GM10847 (cell line): ENCODE data around the gene DERA.

Experiments used
- POLR2A ChIP-seq: IDR thresholded peaks from 2 replicates; pipeline ENCODE4 v1.6.1; 2011; ENCODE audit not compliant: insufficient read length; ENCODE audit errors: extremely low read depth

DERA gene

GRCh38 chr12:16021676-16022075 is 110.5 kb downstream of the DERA start:
- no peak for TF ChIP-seq POLR2A

GRCh38 chr12:16027002-16027401 is 115.9 kb downstream of the DERA start:
- no peak for TF ChIP-seq POLR2A

GRCh38 chr12:16030744-16031143 is 119.6 kb downstream of the DERA start:
- TF ChIP-seq POLR2A, result no peak

- TF ChIP-seq POLR2A, result no peak
These were observed 123.1 kb downstream of the DERA start for GRCh38 chr12:16034136-16034817.

GRCh38 chr12:16036073-16036472 is 124.9 kb downstream of the DERA start:
- no peak for TF ChIP-seq POLR2A

- TF ChIP-seq POLR2A, result no peak
These were observed 126.4 kb downstream of the DERA start for GRCh38 chr12:16037533-16037932.

GRCh38 chr12:16043480-16043879 is 132.3 kb downstream of the DERA start:
- TF ChIP-seq POLR2A, result no peak

- no peak for TF ChIP-seq POLR2A
These were observed 135.1 kb downstream of the DERA start for GRCh38 chr12:16046266-16046665.

GRCh38 chr12:16048511-16048910 is 137.4 kb downstream of the DERA start:
- no peak for TF ChIP-seq POLR2A

- no peak for TF ChIP-seq POLR2A
These were observed 145.8 kb downstream of the DERA start for GRCh38 chr12:16056910-16057309.

GRCh38 chr12:16062611-16063010 is 151.5 kb downstream of the DERA start:
- TF ChIP-seq POLR2A, result no peak

- TF ChIP-seq POLR2A, result no peak
These were observed 152.6 kb downstream of the DERA start for GRCh38 chr12:16063726-16064125.

GRCh38 chr12:16070113-16070512 is 159.0 kb downstream of the DERA start:
- TF ChIP-seq POLR2A, result no peak

- TF ChIP-seq POLR2A, result no peak
These were observed 161.5 kb downstream of the DERA start for GRCh38 chr12:16072678-16073077.

GRCh38 chr12:16074894-16075293 is 163.8 kb downstream of the DERA start:
- TF ChIP-seq POLR2A, result no peak

- no peak for TF ChIP-seq POLR2A
These were observed 164.8 kb downstream of the DERA start for GRCh38 chr12:16075887-16076286.

- TF ChIP-seq POLR2A, result no peak
These were observed 165.4 kb downstream of the DERA start for GRCh38 chr12:16076557-16076956.
